Measurements from ENCODE around the gene CARS1. TPM values are rescaled to one million over a fixed set of nuclear protein-coding genes. Genes with fewer than 3 reads are reported as not detected.

The CARS1 gene
- 143 TPM for polyA plus RNA-seq (2013, experiment 1 of 2; ENCODE audit: insufficient read length)
- polyA plus RNA-seq (2013, experiment 2 of 2; ENCODE audit: insufficient read length), result 65.8 TPM

GRCh38 chr11:3057069-3057963, at the start of gene CARS1:
TSS of gene CARS1 (minus strand) at chr11:3057423. CDS start at chr11:3057367, 56 bp downstream.
- DNase-seq, result peak; percentile 96

- DNase-seq, result no peak
These were observed 48.8 kb upstream of the CARS1 start for GRCh38 chr11:3105791-3106735.

- no peak for DNase-seq
These were observed 48.0 kb upstream of the CARS1 start for GRCh38 chr11:3104961-3105790.

GRCh38 chr11:3104051-3104714, 47.0 kb upstream of the CARS1 start:
- no peak for DNase-seq

- DNase-seq, result no peak
These were observed 45.9 kb upstream of the CARS1 start for GRCh38 chr11:3103076-3103475.

- DNase-seq, result no peak
These were observed 45.4 kb upstream of the CARS1 start for GRCh38 chr11:3102641-3102921.

- DNase-seq, result no peak
These were observed 44.9 kb upstream of the CARS1 start for GRCh38 chr11:3101921-3102640.

- DNase-seq, result no peak
These were observed 42.0 kb upstream of the CARS1 start for GRCh38 chr11:3099178-3099577.

GRCh38 chr11:3096909-3097530, 39.8 kb upstream of the CARS1 start:
- no peak for DNase-seq

- peak; percentile 85 for DNase-seq
These were observed 38.6 kb upstream of the CARS1 start for GRCh38 chr11:3095712-3096361.

GRCh38 chr11:3094223-3094824, 37.1 kb upstream of the CARS1 start:
- no peak for DNase-seq

GRCh38 chr11:3093281-3094191, 36.3 kb upstream of the CARS1 start:
- no peak for DNase-seq

GRCh38 chr11:3092603-3093141, 35.4 kb upstream of the CARS1 start:
- no peak for DNase-seq

GRCh38 chr11:3091846-3092602, 34.8 kb upstream of the CARS1 start:
- peak; percentile 40 for DNase-seq

- DNase-seq, result no peak
These were observed 34.0 kb upstream of the CARS1 start for GRCh38 chr11:3091081-3091845.

GRCh38 chr11:3090096-3090901, 33.1 kb upstream of the CARS1 start:
- no peak for DNase-seq

Data from fibroblast of skin of back (primary cell).